ENCODE data around the gene C13orf42. TPM values are rescaled to one million over a fixed set of nuclear protein-coding genes. Genes with fewer than 3 reads are reported as not detected.

C13orf42 gene
- total RNA-seq, 1 experiment from 2014 or later = not detected

GRCh38 chr13:51047434-51048165, 63.5 kb downstream of the C13orf42 start:
- in situ Hi-C loops (cut with HindIII; ENCODE audit: low pct_unique_long_range_greater_than_20kb, low sequenced_read_pairs) = no loop called here

GRCh38 chr13:51045451-51045850, 65.6 kb downstream of the C13orf42 start:
- in situ Hi-C loops (cut with HindIII; ENCODE audit: low pct_unique_long_range_greater_than_20kb, low sequenced_read_pairs) = no loop called here
- DNase-seq (ENCODE audit: low read depth, low spot score) = no peak

More at GRCh38 chr13:51047434-51048165, 63.5 kb downstream of the C13orf42 start:
- peak; percentile 97 for DNase-seq (ENCODE audit: low read depth, low spot score)

- in situ Hi-C loops (cut with HindIII; ENCODE audit: low pct_unique_long_range_greater_than_20kb, low sequenced_read_pairs) = no loop called here
Observed at GRCh38 chr13:51044023-51044665, 66.9 kb downstream of the C13orf42 start.

GRCh38 chr13:51043310-51043709, 67.8 kb downstream of the C13orf42 start:
- in situ Hi-C loops (cut with HindIII; ENCODE audit: low pct_unique_long_range_greater_than_20kb, low sequenced_read_pairs) = no loop called here
- no peak for DNase-seq (ENCODE audit: low read depth, low spot score)

More at GRCh38 chr13:51044023-51044665, 66.9 kb downstream of the C13orf42 start:
- DNase-seq (ENCODE audit: low read depth, low spot score) = no peak

- no peak for DNase-seq (ENCODE audit: low read depth, low spot score)
- in situ Hi-C loops (cut with HindIII; ENCODE audit: low pct_unique_long_range_greater_than_20kb, low sequenced_read_pairs) = no loop called here
Observed at GRCh38 chr13:51041710-51042109, 69.4 kb downstream of the C13orf42 start.

GRCh38 chr13:51041126-51041525, 69.9 kb downstream of the C13orf42 start:
- DNase-seq (ENCODE audit: low read depth, low spot score) = no peak
- in situ Hi-C loops (cut with HindIII; ENCODE audit: low pct_unique_long_range_greater_than_20kb, low sequenced_read_pairs) = no loop called here

- in situ Hi-C loops (cut with HindIII; ENCODE audit: low pct_unique_long_range_greater_than_20kb, low sequenced_read_pairs) = no loop called here
- DNase-seq (ENCODE audit: low read depth, low spot score) = no peak
Observed at GRCh38 chr13:51040431-51040830, 70.6 kb downstream of the C13orf42 start.

GRCh38 chr13:51036418-51036817, 74.7 kb downstream of the C13orf42 start:
- no peak for DNase-seq (ENCODE audit: low read depth, low spot score)
- in situ Hi-C loops (cut with HindIII; ENCODE audit: low pct_unique_long_range_greater_than_20kb, low sequenced_read_pairs) = no loop called here

GRCh38 chr13:51035978-51036377, 75.1 kb downstream of the C13orf42 start:
- in situ Hi-C loops (cut with HindIII; ENCODE audit: low pct_unique_long_range_greater_than_20kb, low sequenced_read_pairs) = no loop called here

GRCh38 chr13:51035469-51035868, 75.6 kb downstream of the C13orf42 start:
- DNase-seq (ENCODE audit: low read depth, low spot score) = no peak
- in situ Hi-C loops (cut with HindIII; ENCODE audit: low pct_unique_long_range_greater_than_20kb, low sequenced_read_pairs) = no loop called here

More at GRCh38 chr13:51035978-51036377, 75.1 kb downstream of the C13orf42 start:
- no peak for DNase-seq (ENCODE audit: low read depth, low spot score)

GRCh38 chr13:51034906-51035305, 76.2 kb downstream of the C13orf42 start:
- in situ Hi-C loops (cut with HindIII; ENCODE audit: low pct_unique_long_range_greater_than_20kb, low sequenced_read_pairs) = no loop called here
- DNase-seq (ENCODE audit: low read depth, low spot score) = no peak

GRCh38 chr13:51033421-51034185, 77.5 kb downstream of the C13orf42 start:
- in situ Hi-C loops (cut with HindIII; ENCODE audit: low pct_unique_long_range_greater_than_20kb, low sequenced_read_pairs) = no loop called here
- DNase-seq (ENCODE audit: low read depth, low spot score) = no peak

- in situ Hi-C loops (cut with HindIII; ENCODE audit: low pct_unique_long_range_greater_than_20kb, low sequenced_read_pairs) = no loop called here
- DNase-seq (ENCODE audit: low read depth, low spot score) = peak; percentile 60
Observed at GRCh38 chr13:51032831-51033230, 78.2 kb downstream of the C13orf42 start.

Other genes with a start within 250 kb of the C13orf42 start
- 79.6 and 87.0 TPM in 2 replicates for gene RNASEH2B, start 201.5 kb downstream of the C13orf42 start, total RNA-seq (2014; rRNA removed; shearing (Covaris generic))
- gene FAM124A, start 111.1 kb upstream of the C13orf42 start, total RNA-seq (2014; rRNA removed; shearing (Covaris generic)) = 6.8 and 7.1 TPM in 2 replicates
- not detected in 2 replicates for gene SERPINE3, start 228.4 kb upstream of the C13orf42 start, total RNA-seq (2014; rRNA removed; shearing (Covaris generic))

Measured in SK-MEL-5 (cell line).